Transverse colon (tissue), 3 donors: ENCODE data around the gene SCAF1.

ENCODE experiments used
- CTCF ChIP-seq, 5 experiments: fragments of 200-600 bp in 3 of 5; fragments of 450-650 bp in 2 of 5; sonication (generic) in 3 of 5; IDR thresholded peaks; 1 replicate in 2 of 5; 2 replicates in 3 of 5; pipeline ENCODE4 v1.5.1; 2016 to 2017; ENCODE audit warnings: antibody characterized with exemption in 5 of 5, inconsistent platforms in 3 of 5, mild to moderate bottlenecking in 2 of 5, moderate library complexity in 1 of 5
- EP300 ChIP-seq: sonication (generic); formaldehyde crosslinking; IDR thresholded peaks from one replicate; pipeline ENCODE4 v1.6.1; 2017; ENCODE audit warnings: antibody characterized with exemption, low read depth
- POLR2A ChIP-seq: fragments of 450-650 bp; IDR thresholded peaks from one replicate; pipeline ENCODE4 v1.6.1; 2016; ENCODE audit warnings: antibody characterized with exemption, mild to moderate bottlenecking, moderate library complexity

GRCh38 chr19:49636233-49636932, 5.6 kb upstream of the SCAF1 start:
- no peak for TF ChIP-seq CTCF (IDR thresholded peaks at IDR 0.05)
- no peak for TF ChIP-seq POLR2A
- TF ChIP-seq EP300, result no peak
